GM10266 (cell line): ENCODE results near the gene MAGOH.
"Not testable (repeated sequence)": the region's sequence is repeated elsewhere in the genome, so short reads cannot be mapped to it uniquely, and the experiment has no call there.

Source experiments
- DNase-seq: peaks from one replicate; pipeline ENCODE4 v3.0.0; 2012; ENCODE audit errors: extremely low spot score
- CTCF ChIP-seq: IDR thresholded peaks from 2 replicates; pipeline ENCODE4 v1.5.1; 2012; ENCODE audit warnings: mild to moderate bottlenecking, low read depth; ENCODE audit not compliant: control insufficient read depth, insufficient read depth; ENCODE audit errors: missing control alignments

Gene MAGOH

GRCh38 chr1:53195246-53196016 is 42.9 kb downstream of the MAGOH start:
- no peak for DNase-seq
- TF ChIP-seq CTCF: no peak

- no peak for TF ChIP-seq CTCF
- DNase-seq: no peak
Observed at GRCh38 chr1:53190210-53190611, 48.1 kb downstream of the MAGOH start.

- TF ChIP-seq CTCF: no peak
- no peak for DNase-seq
Observed at GRCh38 chr1:53189061-53189460, 49.3 kb downstream of the MAGOH start.

GRCh38 chr1:53188099-53188498 is 50.2 kb downstream of the MAGOH start:
- no peak for TF ChIP-seq CTCF
- no peak for DNase-seq

GRCh38 chr1:53187401-53187800 is 50.9 kb downstream of the MAGOH start:
- TF ChIP-seq CTCF: no peak

GRCh38 chr1:53186533-53186932 is 51.8 kb downstream of the MAGOH start:
- DNase-seq: no peak
- TF ChIP-seq CTCF: no peak

More at GRCh38 chr1:53187401-53187800, 50.9 kb downstream of the MAGOH start:
- no peak for DNase-seq

- not testable (repeated sequence) for DNase-seq
Observed at GRCh38 chr1:53185955-53186297, 52.4 kb downstream of the MAGOH start.
